Lower lobe of right lung (tissue), 2 donors: ENCODE results near the gene ZNF280B. TPM values are rescaled to one million over a fixed set of nuclear protein-coding genes. Genes with fewer than 3 reads are reported as not detected.

Experiments
- ATAC-seq, 2 donors: fragments of 200-7000 bp; cut with Tn5 transposase; one replicate each; pipeline ENCODE4 v1.9.1; 2020 to 2022; ENCODE audit warnings: mild to moderate bottlenecking in 2 of 2, moderate library complexity in 2 of 2
- DNase-seq: peaks from one replicate; pipeline ENCODE4 v3.0.0-alpha.2; 2020
- H3K27ac ChIP-seq: fragments of 200-600 bp; one replicate; pipeline ENCODE4 v1.8.0; 2022
- H3K27me3 ChIP-seq: fragments of 200-600 bp; one replicate; pipeline ENCODE4 v1.8.0; 2022; ENCODE audit warnings: low read depth
- H3K36me3 ChIP-seq: fragments of 200-600 bp; one replicate; pipeline ENCODE4 v1.8.0; 2022; ENCODE audit warnings: mild to moderate bottlenecking
- H3K4me1 ChIP-seq: fragments of 200-600 bp; one replicate; pipeline ENCODE4 v1.8.0; 2022
- H3K4me3 ChIP-seq: fragments of 200-600 bp; one replicate; pipeline ENCODE4 v1.8.0; 2022; ENCODE audit warnings: mild to moderate bottlenecking
- H3K9me3 ChIP-seq: fragments of 200-600 bp; one replicate; pipeline ENCODE4 v1.8.0; 2022
- intact Hi-C: fragments of 100-400 bp; cut with DNase I; formaldehyde crosslinking; loops from one replicate; pipeline ENCODE4 v1.11.0; 2022
- total RNA-seq: library from RNA; stranded (reverse); fragmentation: NEBNext Ultra II Directional; extraction: Animal tissue kit (Norgen Biotek cat#: 25700); gene quantifications from one replicate; pipeline ENCODE4 v1.2.1, GENCODE V29; 2021
- TF ChIP-seq, protein P1 (sequence below): fragments of 200-600 bp; IDR thresholded peaks from one replicate; pipeline ENCODE4 v1.8.0; 2022; ENCODE audit warnings: antibody characterized with exemption, mild to moderate bottlenecking
- donor health status: DM: no; HTN: yes; CAD: no; lungs with severe emphysema.

The ZNF280B gene
- total RNA-seq, 1 donor from 2014 or later = 0.86 TPM

DNA sequence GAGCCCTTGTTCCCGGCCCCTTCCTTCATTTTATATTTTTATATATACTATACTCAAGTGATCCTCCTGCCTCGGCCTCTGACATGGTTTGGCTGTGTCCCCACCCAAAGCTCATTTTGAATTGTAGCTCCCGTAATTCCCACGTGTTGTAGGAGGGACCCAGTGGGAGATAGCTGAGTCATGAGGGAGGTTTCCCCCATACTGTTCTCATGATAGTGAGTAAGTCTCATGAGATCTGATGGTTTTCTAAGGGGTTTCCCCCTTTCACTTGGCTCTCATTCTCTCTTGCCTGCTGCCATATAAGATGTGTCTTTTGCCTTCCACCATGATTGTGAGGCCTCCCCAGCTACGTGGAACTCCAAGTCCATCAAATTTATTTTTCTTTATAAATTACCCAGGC lies 18.8 kb upstream of the ZNF280B start:
- intact Hi-C loops = no loop called here
- H3K27me3 ChIP-seq = no peaks in the 10 kb centered on the region
- no peak overlapping the region for H3K27ac ChIP-seq
- H3K9me3 ChIP-seq = no peaks in the 10 kb centered on the region
- H3K4me1 ChIP-seq = no peaks in the 10 kb centered on the region
- ATAC-seq (no peak), DNase-seq (no peak)
- TF ChIP-seq, protein P1, sequence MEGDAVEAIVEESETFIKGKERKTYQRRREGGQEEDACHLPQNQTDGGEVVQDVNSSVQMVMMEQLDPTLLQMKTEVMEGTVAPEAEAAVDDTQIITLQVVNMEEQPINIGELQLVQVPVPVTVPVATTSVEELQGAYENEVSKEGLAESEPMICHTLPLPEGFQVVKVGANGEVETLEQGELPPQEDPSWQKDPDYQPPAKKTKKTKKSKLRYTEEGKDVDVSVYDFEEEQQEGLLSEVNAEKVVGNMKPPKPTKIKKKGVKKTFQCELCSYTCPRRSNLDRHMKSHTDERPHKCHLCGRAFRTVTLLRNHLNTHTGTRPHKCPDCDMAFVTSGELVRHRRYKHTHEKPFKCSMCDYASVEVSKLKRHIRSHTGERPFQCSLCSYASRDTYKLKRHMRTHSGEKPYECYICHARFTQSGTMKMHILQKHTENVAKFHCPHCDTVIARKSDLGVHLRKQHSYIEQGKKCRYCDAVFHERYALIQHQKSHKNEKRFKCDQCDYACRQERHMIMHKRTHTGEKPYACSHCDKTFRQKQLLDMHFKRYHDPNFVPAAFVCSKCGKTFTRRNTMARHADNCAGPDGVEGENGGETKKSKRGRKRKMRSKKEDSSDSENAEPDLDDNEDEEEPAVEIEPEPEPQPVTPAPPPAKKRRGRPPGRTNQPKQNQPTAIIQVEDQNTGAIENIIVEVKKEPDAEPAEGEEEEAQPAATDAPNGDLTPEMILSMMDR = no peak
- no peaks in the 10 kb centered on the region for H3K36me3 ChIP-seq
- H3K4me3 ChIP-seq = no peak overlapping the region

DNA sequence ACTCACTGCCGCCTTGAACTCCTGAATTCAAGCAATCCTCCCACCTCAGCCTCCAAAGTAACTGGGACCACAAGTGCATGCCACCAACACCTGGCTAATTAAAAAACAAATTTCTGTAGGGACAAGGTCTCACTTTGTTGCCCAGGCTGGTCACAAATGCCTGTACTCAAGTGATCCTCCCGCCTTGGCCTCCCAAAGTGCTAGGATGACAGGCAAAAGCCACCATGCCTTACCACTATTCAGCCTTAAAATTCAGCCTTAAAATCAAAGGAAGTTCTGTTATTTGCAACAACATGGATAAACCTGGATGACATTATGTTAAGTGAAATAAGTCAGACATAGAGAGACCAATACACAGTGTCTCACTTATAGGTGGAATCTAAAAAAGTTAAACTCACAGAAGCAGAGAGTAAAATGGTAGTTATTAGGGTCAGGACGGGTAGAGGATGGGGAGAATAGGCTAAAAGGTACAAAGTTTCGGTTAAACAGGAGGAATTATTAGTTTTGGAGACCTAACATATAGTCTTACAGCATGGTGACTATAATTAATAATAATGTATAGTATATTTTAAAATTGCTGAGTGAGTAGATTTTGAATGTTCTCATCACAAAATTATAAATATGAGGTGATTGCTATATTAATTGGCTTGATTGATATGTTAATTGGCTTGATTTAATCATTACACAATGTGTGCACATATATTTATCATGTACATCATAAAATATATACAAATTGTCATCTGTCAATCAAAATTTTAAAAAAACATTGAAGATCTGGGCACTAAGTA lies 17.8 kb upstream of the ZNF280B start:
- Histone ChIP-seq H3K4me1 (no peaks in the 10 kb centered on the region), H3K36me3 (no peaks in the 10 kb centered on the region), H3K27me3 (no peaks in the 10 kb centered on the region), H3K4me3 (no peak overlapping the region), H3K27ac (no peak overlapping the region), H3K9me3 (no peaks in the 10 kb centered on the region)
- ATAC-seq (no peak), DNase-seq (no peak)
- intact Hi-C loops = no loop called here
- TF ChIP-seq, protein P1 = no peak

DNA sequence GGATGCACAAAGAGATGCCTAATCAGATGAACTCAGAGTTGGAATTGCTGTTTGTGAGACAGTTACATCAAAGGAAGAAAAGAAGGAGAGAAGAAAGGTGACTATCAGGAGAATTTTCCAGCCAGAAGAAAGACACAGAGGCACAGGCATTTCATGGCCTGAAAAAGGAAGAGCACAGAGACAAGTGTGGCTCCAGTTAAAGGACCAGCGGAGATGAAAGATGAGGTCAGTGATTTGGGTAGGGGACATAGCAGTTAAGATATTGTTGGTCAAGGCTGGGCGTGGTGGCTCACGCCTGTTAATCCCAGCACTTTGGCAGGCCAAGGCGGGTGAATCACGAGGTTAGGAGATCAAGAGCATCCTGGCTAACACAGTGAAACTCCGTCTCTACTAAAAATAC lies 15.0 kb upstream of the ZNF280B start:
- TF ChIP-seq, protein P1 = no peak
- no peaks in the 10 kb centered on the region for H3K27me3 ChIP-seq
- no peaks in the 10 kb centered on the region for H3K36me3 ChIP-seq
- H3K27ac ChIP-seq = no peak overlapping the region
- no peak for DNase-seq
- ATAC-seq = no peak
- H3K9me3 ChIP-seq = no peaks in the 10 kb centered on the region
- no peaks in the 10 kb centered on the region for H3K4me1 ChIP-seq
- H3K4me3 ChIP-seq = no peak overlapping the region
- intact Hi-C loops = no loop called here

DNA sequence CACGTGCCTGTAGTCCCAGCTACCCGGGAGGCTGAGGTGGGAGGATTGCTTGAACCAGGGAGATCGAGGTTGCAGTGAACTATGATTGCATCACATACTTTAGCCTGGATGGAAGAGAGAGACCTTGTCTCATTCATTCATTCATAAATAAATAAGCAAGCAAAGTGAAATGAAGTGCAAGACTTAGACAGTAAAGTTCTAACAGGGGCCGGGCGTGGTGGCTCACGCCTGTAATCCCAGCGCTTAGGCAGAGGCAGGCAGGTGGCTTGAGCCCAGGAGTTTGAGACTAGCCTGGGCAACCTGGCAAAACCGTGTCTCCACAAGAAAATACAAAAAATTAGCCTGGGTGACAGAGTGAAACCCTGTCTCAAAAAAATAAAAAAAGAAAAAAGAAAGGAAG lies 13.1 kb upstream of the ZNF280B start:
- TF ChIP-seq, protein P1 = no peak
- no peak for ATAC-seq
- no peak overlapping the region for H3K4me3 ChIP-seq
- H3K9me3 ChIP-seq = no peaks in the 10 kb centered on the region
- no peak overlapping the region for H3K27ac ChIP-seq
- H3K4me1 ChIP-seq = no peaks in the 10 kb centered on the region
- no peak for DNase-seq
- peaks cover 6% of the 10 kb centered on the region for H3K27me3 ChIP-seq
- no peaks in the 10 kb centered on the region for H3K36me3 ChIP-seq
- intact Hi-C loops = no loop called here

DNA sequence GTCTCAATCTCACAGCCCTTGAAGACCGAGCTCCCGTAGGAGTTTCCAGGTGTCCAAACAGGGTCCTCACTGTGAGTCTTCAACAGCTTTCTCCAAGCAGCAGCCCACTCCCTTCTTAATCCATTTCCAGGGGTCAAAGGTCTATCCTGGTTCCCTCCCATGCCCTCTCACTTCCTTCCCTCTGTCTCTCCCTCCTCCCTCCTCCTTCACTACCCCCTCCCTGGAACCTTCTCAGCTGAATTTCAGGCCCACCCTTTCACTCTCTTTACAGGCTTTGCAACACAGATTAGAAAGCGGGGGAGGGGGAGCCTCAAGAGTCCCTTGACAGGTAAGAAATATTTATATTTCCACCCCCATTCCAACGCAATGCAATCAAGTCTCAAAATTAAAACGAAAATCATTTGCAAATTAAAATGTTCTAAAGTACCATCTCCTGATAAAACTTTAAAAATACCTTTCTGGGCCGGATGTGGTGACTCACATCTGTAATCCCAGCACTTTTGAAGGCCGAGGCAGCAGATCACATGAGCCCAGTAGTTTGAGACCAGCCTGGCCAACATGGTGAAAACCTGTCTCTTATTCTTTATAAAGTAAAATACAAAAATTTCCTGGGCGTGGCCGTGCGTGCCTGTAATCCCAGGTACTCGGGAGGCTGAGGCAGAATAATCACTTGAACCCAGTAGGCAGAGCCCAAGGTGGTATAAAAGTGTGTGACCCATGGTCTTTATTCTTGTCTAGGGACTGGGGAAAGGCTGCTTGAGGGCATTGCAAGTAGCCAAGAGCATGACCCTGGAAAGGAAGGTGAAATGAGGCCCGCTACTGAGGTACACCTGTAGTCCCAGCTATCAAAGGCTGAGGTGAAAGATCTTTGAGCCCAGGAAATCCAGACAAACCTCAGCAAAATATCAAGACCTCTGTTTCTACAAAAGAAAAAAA lies 12.4 kb upstream of the ZNF280B start:
- no peaks in the 10 kb centered on the region for H3K36me3 ChIP-seq
- no peaks in the 10 kb centered on the region for H3K4me1 ChIP-seq
- DNase-seq (no peak), ATAC-seq (no peak)
- intact Hi-C loops = no loop called here
- TF ChIP-seq, protein P1 = no peak
- no peak overlapping the region for H3K27ac ChIP-seq
- no peak overlapping the region for H3K4me3 ChIP-seq
- no peaks in the 10 kb centered on the region for H3K9me3 ChIP-seq
- H3K27me3 ChIP-seq = peaks cover 10% of the 10 kb centered on the region
